NCI-H2107 treated with DMSO at 0.1 percent for 48 hours (cell line): ENCODE measurements around the gene CLEC16A.
"Not testable (repeated sequence)": the region's sequence is repeated elsewhere in the genome, so short reads cannot be mapped to it uniquely, and the experiment has no call there.

Experiments
- DNase-seq: peaks from one replicate; lab custom pipeline; 2025; ENCODE audit not compliant: unreplicated experiment; lab: John Stamatoyannopoulos, UW

CLEC16A gene

DNA sequence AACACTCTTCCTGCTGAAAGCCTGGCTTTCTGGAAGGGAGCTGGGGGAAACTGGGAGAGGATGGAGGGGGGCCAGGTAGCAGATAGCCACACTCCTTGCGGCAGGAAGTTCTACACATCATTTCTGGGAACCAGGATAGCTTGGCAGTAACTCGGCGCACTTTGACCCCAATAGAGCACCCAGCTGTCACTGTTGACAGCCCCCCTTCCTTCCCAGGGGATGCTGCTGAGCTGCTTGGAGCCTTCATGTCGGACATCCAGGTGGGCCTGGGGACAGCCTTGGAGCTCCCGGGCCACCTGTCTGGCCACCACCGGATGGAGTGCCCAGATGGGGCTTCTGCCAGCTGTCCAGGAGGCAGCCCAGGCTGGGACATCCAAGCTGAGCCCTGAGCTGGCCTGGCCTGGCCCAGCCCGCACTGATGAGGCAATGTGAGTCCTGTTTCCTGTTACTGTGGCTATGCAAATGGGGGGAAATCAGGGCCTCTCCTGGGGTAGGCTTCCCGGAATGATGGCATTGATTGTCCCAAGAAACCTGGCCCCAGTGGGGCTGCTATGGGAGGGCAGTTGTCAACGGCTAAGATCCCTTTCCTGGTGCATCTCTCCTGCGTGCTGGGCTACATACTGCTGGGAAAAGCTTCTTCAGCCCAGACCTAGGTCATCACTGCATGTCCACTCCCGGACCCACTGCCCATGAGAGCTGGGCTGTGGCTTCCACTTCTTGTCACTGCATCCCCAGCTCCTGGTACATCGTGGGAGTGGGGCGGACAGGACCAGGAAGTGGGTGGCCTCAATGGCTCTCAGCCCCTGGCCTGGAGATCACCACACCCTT lies 261.6 kb downstream of the CLEC16A start:
- DNase-seq, result no peak

GRCh38 chr16:11207646-11208045 lies 263.3 kb downstream of the CLEC16A start:
- no peak for DNase-seq

GRCh38 chr16:11208916-11209665 lies 264.7 kb downstream of the CLEC16A start:
- no peak for DNase-seq

- DNase-seq, result no peak
These were observed 265.9 kb downstream of the CLEC16A start for GRCh38 chr16:11210260-11210659.

GRCh38 chr16:11211061-11211976 lies 267.0 kb downstream of the CLEC16A start:
- DNase-seq, result no peak

- no peak for DNase-seq
These were observed 267.8 kb downstream of the CLEC16A start for GRCh38 chr16:11211977-11212797.

DNA sequence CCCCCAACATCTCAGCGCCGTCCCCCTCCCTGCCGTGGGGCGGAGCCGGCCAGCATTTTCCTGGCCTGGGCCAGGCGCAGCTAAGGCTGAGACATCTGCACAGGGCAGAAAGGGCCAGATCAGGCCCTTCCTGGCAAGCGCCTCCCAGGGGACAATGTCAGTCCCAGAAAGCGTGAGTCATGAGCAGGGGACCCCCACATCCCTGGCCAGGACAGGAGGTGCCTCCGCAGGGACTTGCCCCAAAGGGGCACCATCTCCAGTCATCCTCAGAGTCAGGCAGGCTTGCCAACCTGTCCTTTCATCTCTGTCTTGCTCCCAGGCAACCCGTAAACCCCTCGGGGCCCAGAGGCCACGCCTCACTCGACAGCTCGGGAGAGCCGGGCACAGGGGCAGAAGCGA lies 268.4 kb downstream of the CLEC16A start:
- no peak for DNase-seq

DNA sequence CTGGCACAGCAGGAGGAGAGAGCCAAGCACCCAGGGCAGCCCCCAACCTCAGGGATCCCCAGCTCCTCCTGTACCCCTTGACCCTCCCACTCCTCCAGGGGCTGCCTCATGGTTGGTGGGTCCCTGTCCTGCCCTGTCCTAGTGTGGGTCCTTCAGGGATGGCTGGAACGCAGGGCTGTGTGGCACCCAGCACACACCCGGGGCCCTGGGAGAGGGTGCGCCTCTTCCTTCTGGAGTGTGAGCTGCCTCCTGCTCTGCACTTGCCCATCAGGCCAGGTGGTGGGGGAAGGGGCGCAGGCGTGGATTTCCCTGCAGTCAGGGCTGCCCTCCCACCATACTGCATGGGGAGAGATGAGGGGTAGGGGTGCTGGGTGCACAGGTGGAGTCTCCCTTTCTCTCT lies 269.0 kb downstream of the CLEC16A start:
- DNase-seq, result no peak

DNA sequence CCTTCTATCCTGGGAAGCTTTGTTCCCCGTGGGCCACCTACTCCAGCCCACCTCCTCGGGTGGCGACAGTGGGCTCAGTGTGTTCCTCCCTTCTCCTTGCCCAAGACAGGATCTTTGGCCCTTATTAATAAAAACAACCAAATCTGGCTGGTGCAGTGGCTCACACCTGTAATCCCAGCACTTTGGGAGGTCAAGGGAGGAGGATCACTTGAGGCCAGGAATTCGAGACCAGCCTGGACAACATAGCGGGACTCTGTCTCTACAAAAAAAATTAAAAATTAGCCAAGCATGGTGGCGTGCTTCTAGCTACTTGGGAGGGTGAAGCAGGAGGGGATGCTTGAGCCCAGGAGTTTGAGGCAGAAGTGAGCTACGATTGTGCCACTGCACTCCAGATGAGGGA lies 269.4 kb downstream of the CLEC16A start:
- no peak for DNase-seq

DNA sequence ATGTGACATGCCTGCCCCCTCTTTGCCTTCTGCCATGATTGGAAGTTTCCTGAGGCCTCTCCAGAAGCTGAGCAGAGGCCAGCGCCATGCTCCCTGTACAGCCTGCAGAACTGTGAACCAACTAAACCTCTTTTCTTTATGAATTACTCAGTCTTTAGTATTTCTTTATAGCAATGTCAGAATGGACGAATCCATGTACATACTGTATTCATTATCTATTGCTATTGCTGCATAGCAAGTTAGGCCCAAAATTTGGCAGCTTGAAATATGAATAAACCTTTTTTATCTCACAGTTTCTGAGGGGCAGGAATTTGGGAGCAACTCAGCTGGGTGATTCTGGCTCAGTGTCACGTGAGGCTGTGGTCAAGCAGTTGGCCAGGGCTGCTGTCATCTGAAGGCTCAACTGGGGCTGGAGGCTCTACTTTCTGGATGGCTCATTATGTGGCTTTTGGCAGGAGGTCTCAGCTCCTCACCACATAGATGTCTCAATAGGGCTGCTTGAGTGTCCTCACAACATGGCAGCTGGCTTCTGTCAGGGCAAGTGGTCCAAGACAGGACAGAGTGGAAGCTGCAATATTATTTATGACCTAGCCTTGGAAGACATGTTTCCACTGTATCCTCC lies 271.7 kb downstream of the CLEC16A start:
- DNase-seq, result no peak

DNA sequence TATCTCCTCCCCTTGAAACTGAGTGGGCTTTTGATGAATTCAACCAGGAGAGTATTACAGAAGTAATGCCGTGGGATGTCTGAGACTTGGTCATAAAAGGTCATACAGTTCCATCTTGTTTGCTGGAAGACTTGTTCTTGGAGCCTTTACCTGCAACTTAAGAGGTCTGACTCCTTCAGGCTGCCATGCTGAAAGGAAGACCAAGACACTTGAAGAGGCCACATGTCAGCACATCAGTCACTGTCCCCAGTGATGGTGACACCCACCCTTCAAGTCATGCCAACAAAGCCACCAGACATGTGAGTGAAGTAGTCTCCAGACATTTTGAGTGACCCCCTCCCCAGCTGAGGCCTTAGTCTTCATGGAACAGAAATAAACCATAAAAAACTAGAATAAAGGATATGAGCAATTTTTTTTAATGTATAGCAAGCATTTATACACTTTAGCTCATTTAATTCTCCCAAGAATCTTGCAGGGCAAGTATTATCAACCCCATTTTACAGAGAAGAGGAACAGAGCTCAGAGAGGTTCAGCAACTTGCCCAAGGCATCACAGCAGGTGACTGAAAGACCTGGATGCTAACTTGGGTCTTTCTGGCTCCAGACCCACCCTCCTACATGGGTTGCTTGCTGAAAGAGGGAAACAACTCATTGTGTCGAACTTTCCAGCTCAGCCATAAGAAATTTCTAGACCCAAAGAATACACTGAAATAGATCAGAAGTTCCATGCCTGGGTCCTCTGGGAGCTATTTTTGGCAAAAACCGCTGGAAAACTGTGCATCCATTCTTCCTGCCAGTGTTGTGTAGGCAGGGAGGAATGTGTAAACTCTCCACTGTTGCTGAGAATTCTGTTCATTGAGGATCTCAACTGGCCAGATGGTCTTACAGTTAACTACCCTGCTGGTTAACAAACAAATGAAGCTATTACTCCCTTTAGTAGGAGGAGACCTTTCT lies 273.6 kb downstream of the CLEC16A start:
- DNase-seq, result no peak

DNA sequence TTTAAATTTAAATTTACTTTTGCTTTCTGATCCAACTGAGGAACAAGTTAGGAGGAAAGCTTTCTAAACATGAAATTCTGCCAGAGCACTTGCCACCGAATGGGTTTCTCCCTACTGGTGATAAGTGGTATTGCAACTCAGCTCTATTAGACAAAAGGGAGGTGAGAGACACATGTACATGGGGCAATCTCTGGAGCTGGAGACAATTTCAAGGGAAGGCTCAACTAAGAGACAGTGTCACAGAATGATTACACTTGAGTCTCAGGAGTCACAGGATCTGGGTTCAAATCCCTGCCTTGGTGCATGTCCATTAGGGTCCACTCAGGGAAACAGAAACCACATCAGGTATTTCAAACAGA lies 274.2 kb downstream of the CLEC16A start:
- DNase-seq, result no peak

DNA sequence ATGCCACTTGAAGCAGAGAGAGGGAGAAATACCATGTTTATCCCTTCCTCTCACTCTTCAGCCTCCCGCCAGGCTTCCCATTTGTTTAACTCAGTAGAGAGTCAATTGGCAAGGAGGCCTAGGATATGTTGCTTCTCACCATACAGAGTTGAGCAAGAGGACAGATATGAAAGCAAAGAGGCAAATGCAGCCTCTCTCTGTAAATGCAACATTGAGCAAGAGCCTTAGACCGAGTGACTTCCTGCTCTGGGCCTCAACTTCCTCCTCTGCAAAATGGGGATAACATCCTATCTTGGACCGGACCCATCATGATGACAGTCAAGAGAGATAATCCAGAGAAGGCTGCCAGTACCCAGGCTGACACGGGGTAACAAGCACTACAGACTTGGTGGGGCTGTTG lies 274.8 kb downstream of the CLEC16A start:
- no peak for DNase-seq

DNA sequence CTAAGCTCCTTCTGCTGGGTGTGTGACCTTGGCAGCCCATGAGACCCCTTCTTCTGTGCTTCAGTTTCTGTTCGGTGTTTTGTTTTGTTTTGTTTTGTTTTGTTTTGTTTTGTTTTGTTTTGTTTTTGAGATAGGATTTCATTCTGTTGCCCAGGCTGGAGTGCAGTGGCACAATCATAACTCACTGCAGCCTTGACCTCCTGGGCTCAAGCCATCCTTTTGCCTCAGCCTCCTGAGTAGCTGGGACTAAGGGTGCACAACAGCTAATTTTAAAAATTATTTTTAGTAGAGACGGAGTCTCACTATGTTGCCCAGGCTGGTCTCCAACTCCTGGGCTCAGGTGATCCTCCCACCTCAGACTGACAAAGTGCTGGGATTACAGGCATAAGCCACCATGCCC lies 276.1 kb downstream of the CLEC16A start:
- DNase-seq, result not testable (repeated sequence)

GRCh38 chr16:11224096-11224893 lies 279.9 kb downstream of the CLEC16A start:
- no peak for DNase-seq

- no peak for DNase-seq
These were observed 280.7 kb downstream of the CLEC16A start for GRCh38 chr16:11224894-11225676.
